Transverse colon (tissue), 4 donors: ENCODE results near the gene MICAL2.

Experiments
- CTCF ChIP-seq, 5 experiments: fragments of 200-600 bp in 3 of 5; fragments of 450-650 bp in 2 of 5; sonication (generic) in 3 of 5; IDR thresholded peaks; 1 replicate in 2 of 5; 2 replicates in 3 of 5; pipeline ENCODE4 v1.5.1; 2016 to 2017; ENCODE audit warnings: antibody characterized with exemption in 5 of 5, inconsistent platforms in 3 of 5, mild to moderate bottlenecking in 2 of 5, moderate library complexity in 1 of 5
- POLR2AphosphoS5 ChIP-seq, 3 donors: sonication (generic); formaldehyde crosslinking; IDR thresholded peaks; one replicate each; pipeline ENCODE4 v1.6.1; 2016; ENCODE audit warnings: antibody characterized with exemption in 3 of 3

- TF ChIP-seq CTCF (IDR thresholded peaks at IDR 0.05) (peak in 1 of 5 experiments; percentile 51), POLR2AphosphoS5 (IDR thresholded peaks at IDR 0.05) (peak in 2 of 3 donors; percentile 41)
These were observed 20.0 kb downstream of the MICAL2 start for GRCh38 chr11:12130180-12130980.
